ENCODE data around the gene FBRS. TPM values are rescaled to one million over a fixed set of nuclear protein-coding genes. Genes with fewer than 3 reads are reported as not detected.

The FBRS gene
- total and polyA plus RNA-seq, 2 donors, result 19.0 to 60.8 TPM

GRCh38 chr16:30652005-30652296 lies 6.3 kb upstream of the FBRS start:
- DNase-seq (ENCODE audit: low read depth in 6 of 9, low spot score in 9 of 9), result no peak
- WGBS, result 21% methylated on average over 2 of the region's 2 CpGs
- Histone ChIP-seq H3K27ac (ENCODE audit: low read depth in 1 of 2, low read length in 1 of 2) (peak overlapping the region in 1 of 2 donors; percentile 60), H3K4me1 (ENCODE audit: control insufficient read depth in 2 of 2, insufficient read depth in 2 of 2, low read length in 2 of 2) (peaks cover under 1 to 33% of the 10 kb centered on the region in 2 donors), H3K27me3 (ENCODE audit: control insufficient read depth in 2 of 2, insufficient read depth in 1 of 2, low read length in 1 of 2) (no peaks in the 10 kb centered on the region), H3K4me3 (ENCODE audit: low read length in 2 of 2) (peak overlapping the region; percentile 74 to 96), H3K36me3 (ENCODE audit: control insufficient read depth in 2 of 2, insufficient read depth in 2 of 2, low read length in 1 of 2) (peaks cover 41 to 46% of the 10 kb centered on the region in 2 donors), H3K9me3 (ENCODE audit: control insufficient read depth in 2 of 2, insufficient read depth in 1 of 2, low read length in 1 of 2) (peaks cover 0 to 10% of the 10 kb centered on the region in 2 donors)

DNA sequence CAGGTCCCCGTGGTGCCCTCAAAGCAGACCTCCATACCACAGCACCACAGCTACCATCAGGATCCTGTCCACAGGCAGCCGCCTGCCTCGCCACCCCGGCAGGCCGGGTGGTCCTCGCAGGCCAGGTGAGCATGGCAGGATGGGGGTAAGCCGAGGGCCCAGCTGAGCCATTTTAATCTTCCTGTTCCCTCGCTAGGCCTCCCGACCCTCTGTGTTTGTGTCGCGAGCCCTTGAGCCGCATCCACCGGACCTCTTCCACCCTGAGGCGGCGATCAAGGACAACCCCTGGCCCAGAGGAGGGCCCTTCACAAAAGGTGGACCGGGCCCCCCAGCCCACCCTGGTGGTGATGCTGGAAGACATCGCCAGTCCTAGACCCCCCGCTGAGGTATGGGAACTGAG lies 5.5 kb upstream of the FBRS start:
- DNase-seq (ENCODE audit: low read depth in 6 of 9, low spot score in 9 of 9), result no peak
- WGBS, result 97% methylated on average over 18 of the region's 18 CpGs
- Histone ChIP-seq H3K36me3 (ENCODE audit: control insufficient read depth in 2 of 2, insufficient read depth in 2 of 2, low read length in 1 of 2) (peaks cover 45 to 49% of the 10 kb centered on the region in 2 donors), H3K9me3 (ENCODE audit: control insufficient read depth in 2 of 2, insufficient read depth in 1 of 2, low read length in 1 of 2) (peaks cover 0 to 10% of the 10 kb centered on the region in 2 donors), H3K27ac (ENCODE audit: low read depth in 1 of 2, low read length in 1 of 2) (no peak overlapping the region), H3K4me1 (ENCODE audit: control insufficient read depth in 2 of 2, insufficient read depth in 2 of 2, low read length in 2 of 2) (peaks cover 8 to 41% of the 10 kb centered on the region in 2 donors), H3K27me3 (ENCODE audit: control insufficient read depth in 2 of 2, insufficient read depth in 1 of 2, low read length in 1 of 2) (no peaks in the 10 kb centered on the region), H3K4me3 (ENCODE audit: low read length in 2 of 2) (no peak overlapping the region)

GRCh38 chr16:30654856-30655255 lies 3.4 kb upstream of the FBRS start:
- Histone ChIP-seq H3K4me3 (ENCODE audit: low read length in 2 of 2) (no peak overlapping the region), H3K27me3 (ENCODE audit: control insufficient read depth in 2 of 2, insufficient read depth in 1 of 2, low read length in 1 of 2) (no peaks in the 10 kb centered on the region), H3K36me3 (ENCODE audit: control insufficient read depth in 2 of 2, insufficient read depth in 2 of 2, low read length in 1 of 2) (peaks cover 45 to 49% of the 10 kb centered on the region in 2 donors), H3K9me3 (ENCODE audit: control insufficient read depth in 2 of 2, insufficient read depth in 1 of 2, low read length in 1 of 2) (peaks cover 0 to 16% of the 10 kb centered on the region in 2 donors), H3K4me1 (ENCODE audit: control insufficient read depth in 2 of 2, insufficient read depth in 2 of 2, low read length in 2 of 2) (peaks cover 8 to 36% of the 10 kb centered on the region in 2 donors), H3K27ac (ENCODE audit: low read depth in 1 of 2, low read length in 1 of 2) (no peak overlapping the region)
- WGBS, result 95% methylated on average over 18 of the region's 18 CpGs
- no peak for DNase-seq (ENCODE audit: low read depth in 6 of 9, low spot score in 9 of 9)

GRCh38 chr16:30655815-30656347 lies 2.4 kb upstream of the FBRS start:
- Histone ChIP-seq H3K36me3 (ENCODE audit: control insufficient read depth in 2 of 2, insufficient read depth in 2 of 2, low read length in 1 of 2) (peaks cover 49 to 54% of the 10 kb centered on the region in 2 donors), H3K9me3 (ENCODE audit: control insufficient read depth in 2 of 2, insufficient read depth in 1 of 2, low read length in 1 of 2) (peaks cover 0 to 7% of the 10 kb centered on the region in 2 donors), H3K27me3 (ENCODE audit: control insufficient read depth in 2 of 2, insufficient read depth in 1 of 2, low read length in 1 of 2) (no peaks in the 10 kb centered on the region), H3K27ac (ENCODE audit: low read depth in 1 of 2, low read length in 1 of 2) (no peak overlapping the region), H3K4me1 (ENCODE audit: control insufficient read depth in 2 of 2, insufficient read depth in 2 of 2, low read length in 2 of 2) (peaks cover 12 to 41% of the 10 kb centered on the region in 2 donors), H3K4me3 (ENCODE audit: low read length in 2 of 2) (no peak overlapping the region)
- WGBS, result 97% methylated on average over 12 of the region's 12 CpGs
- DNase-seq (ENCODE audit: low read depth in 6 of 9, low spot score in 9 of 9), result no peak

DNA sequence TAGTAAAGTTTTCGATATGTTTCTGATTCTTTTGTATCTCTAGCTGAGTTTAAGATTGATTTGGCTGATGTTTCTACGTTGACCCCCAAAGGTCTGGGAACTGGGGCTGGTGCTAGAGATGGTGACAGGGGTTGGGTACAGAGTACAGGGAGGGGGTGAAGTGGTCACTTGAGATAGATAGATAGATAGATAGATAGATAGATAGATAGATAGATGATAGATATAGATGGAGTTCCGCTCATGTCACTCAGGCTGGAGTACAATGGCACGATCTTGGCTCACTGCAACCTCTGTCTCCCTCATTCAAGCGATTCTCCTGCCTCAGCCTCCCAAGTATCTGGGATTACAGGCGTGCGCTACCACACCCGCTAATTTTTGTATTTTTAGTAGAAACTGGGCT lies 1.8 kb upstream of the FBRS start:
- peaks cover 17 to 43% of the 10 kb centered on the region in 2 donors for H3K4me1 ChIP-seq (ENCODE audit: control insufficient read depth in 2 of 2, insufficient read depth in 2 of 2, low read length in 2 of 2)
- peaks cover 0 to 7% of the 10 kb centered on the region in 2 donors for H3K9me3 ChIP-seq (ENCODE audit: control insufficient read depth in 2 of 2, insufficient read depth in 1 of 2, low read length in 1 of 2)
- H3K4me3 ChIP-seq (ENCODE audit: low read length in 2 of 2), result no peak overlapping the region
- no peak for DNase-seq (ENCODE audit: low read depth in 6 of 9, low spot score in 9 of 9)
- peaks cover 54 to 59% of the 10 kb centered on the region in 2 donors for H3K36me3 ChIP-seq (ENCODE audit: control insufficient read depth in 2 of 2, insufficient read depth in 2 of 2, low read length in 1 of 2)
- no peaks in the 10 kb centered on the region for H3K27me3 ChIP-seq (ENCODE audit: control insufficient read depth in 2 of 2, insufficient read depth in 1 of 2, low read length in 1 of 2)
- H3K27ac ChIP-seq (ENCODE audit: low read depth in 1 of 2, low read length in 1 of 2), result no peak overlapping the region
- 99% methylated on average over 8 of the region's 8 CpGs for WGBS

DNA sequence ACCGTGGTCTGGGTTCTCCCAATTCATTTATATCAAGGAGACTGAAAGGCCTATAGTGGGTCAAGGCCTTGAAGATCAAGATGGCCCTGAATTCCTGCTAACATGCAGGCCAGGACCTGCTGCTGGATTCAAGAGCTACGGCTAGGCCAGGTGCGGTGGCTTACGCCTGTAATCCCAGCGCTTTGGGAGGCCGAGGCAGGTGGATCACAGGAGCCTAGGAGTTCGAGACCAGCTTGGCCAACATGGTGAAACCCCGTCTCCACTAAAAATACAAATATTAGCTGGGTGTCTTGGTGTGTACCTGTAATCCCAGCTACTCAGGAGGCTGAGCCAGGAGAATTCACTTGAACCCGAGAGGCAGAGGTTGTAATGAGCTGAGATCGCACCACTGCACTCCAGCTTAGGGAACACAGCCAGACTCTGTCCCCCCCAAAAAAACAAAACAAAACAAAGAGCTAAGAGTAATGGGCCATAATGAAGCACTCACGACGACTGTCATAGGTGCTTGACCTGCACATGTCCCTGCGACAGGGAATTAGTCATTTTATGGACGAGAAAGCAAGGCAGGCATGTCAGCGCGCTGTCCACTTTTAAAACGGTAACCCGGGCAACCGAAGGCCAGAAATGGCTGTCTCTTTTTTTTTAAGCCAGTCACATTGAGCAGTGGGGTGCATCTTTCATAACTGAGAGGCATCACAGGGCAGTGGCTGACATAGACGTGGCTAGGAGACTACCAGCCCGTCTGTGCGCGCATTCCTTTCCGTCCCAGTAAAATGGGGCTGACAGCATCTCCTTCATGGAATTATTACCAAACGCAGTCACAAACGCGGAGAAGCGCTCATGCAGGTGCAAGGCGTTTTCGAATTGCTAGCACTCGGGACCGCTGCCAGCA lies 1.0 kb upstream of the FBRS start:
- peaks cover 60 to 67% of the 10 kb centered on the region in 2 donors for H3K36me3 ChIP-seq (ENCODE audit: control insufficient read depth in 2 of 2, insufficient read depth in 2 of 2, low read length in 1 of 2)
- WGBS, result 48% methylated on average over 32 of the region's 32 CpGs
- H3K27ac ChIP-seq (ENCODE audit: low read depth in 1 of 2, low read length in 1 of 2), result peak overlapping the region; percentile 84 to 93
- peak in 1 of 9 donors; percentile 8 for DNase-seq (ENCODE audit: low read depth in 6 of 9, low spot score in 9 of 9)
- no peaks in the 10 kb centered on the region for H3K27me3 ChIP-seq (ENCODE audit: control insufficient read depth in 2 of 2, insufficient read depth in 1 of 2, low read length in 1 of 2)
- H3K4me1 ChIP-seq (ENCODE audit: control insufficient read depth in 2 of 2, insufficient read depth in 2 of 2, low read length in 2 of 2), result peaks cover 21 to 43% of the 10 kb centered on the region in 2 donors
- H3K4me3 ChIP-seq (ENCODE audit: low read length in 2 of 2), result peak overlapping the region; percentile 43 to 48
- H3K9me3 ChIP-seq (ENCODE audit: control insufficient read depth in 2 of 2, insufficient read depth in 1 of 2, low read length in 1 of 2), result peaks cover 0 to 7% of the 10 kb centered on the region in 2 donors

DNA sequence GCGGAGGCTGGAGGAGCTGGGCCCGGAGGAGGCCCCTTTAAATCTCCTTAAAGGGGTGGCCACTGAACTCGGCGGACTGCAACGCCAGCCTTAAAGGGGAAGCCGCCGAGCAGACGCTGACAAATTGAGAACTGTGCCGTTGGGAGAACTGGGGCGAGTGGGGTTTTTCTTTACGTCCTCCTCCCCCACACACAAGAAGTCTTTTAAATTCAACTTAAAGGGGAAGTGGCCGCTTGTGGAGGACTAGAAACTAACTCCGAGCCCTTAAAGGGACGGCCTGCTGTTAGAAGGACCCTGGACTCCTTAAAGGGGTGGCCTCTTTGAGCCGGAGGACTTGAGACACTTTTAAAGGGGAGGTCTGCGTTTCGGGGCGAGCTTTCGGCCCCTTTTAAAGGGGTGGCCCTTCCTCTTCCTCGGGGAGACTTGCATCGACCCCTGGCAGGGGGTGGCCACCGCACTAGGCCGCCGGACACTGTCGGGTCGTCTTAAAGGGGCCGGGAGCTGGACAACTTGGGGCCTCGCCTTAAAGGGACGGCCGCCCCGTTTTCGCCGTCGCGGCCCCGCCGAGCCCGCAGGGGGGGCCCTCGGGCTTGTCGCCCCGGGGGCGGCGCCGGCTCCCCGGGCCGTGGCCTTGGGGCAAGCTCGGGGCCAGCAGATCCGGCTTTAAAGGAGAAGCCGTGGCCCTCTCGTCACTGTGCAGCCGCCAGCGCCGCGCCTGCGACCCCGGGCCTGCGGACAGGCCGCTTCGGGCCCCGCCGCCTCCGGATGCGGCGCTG lies 688 bp downstream of the FBRS start:
- peaks cover 0 to 7% of the 10 kb centered on the region in 2 donors for H3K9me3 ChIP-seq (ENCODE audit: control insufficient read depth in 2 of 2, insufficient read depth in 1 of 2, low read length in 1 of 2)
- DNase-seq (ENCODE audit: low read depth in 6 of 9, low spot score in 9 of 9), result peak in 7 of 9 donors; percentile 92 to 99 (median 98)
- under 1% methylated on average over 64 of the region's 64 CpGs for WGBS
- H3K4me1 ChIP-seq (ENCODE audit: control insufficient read depth in 2 of 2, insufficient read depth in 2 of 2, low read length in 2 of 2), result peaks cover 21 to 43% of the 10 kb centered on the region in 2 donors
- peak overlapping the region; percentile 98 to 99 for H3K27ac ChIP-seq (ENCODE audit: low read depth in 1 of 2, low read length in 1 of 2)
- no peaks in the 10 kb centered on the region for H3K27me3 ChIP-seq (ENCODE audit: control insufficient read depth in 2 of 2, insufficient read depth in 1 of 2, low read length in 1 of 2)
- H3K4me3 ChIP-seq (ENCODE audit: low read length in 2 of 2), result peak overlapping the region; percentile 86 to 94
- H3K36me3 ChIP-seq (ENCODE audit: control insufficient read depth in 2 of 2, insufficient read depth in 2 of 2, low read length in 1 of 2), result peaks cover 61 to 68% of the 10 kb centered on the region in 2 donors

- WGBS, result under 1% methylated on average over 84 of the region's 84 CpGs
- DNase-seq (ENCODE audit: low read depth in 6 of 9, low spot score in 9 of 9), result peak in 5 of 9 donors; percentile 32 to 64 (median 40)
- Histone ChIP-seq H3K4me3 (ENCODE audit: low read length in 2 of 2) (peak overlapping the region; percentile 86 to 94), H3K36me3 (ENCODE audit: control insufficient read depth in 2 of 2, insufficient read depth in 2 of 2, low read length in 1 of 2) (peaks cover 61 to 68% of the 10 kb centered on the region in 2 donors), H3K9me3 (ENCODE audit: control insufficient read depth in 2 of 2, insufficient read depth in 1 of 2, low read length in 1 of 2) (peaks cover 0 to 7% of the 10 kb centered on the region in 2 donors), H3K27ac (ENCODE audit: low read depth in 1 of 2, low read length in 1 of 2) (peak overlapping the region; percentile 86 to 99), H3K4me1 (ENCODE audit: control insufficient read depth in 2 of 2, insufficient read depth in 2 of 2, low read length in 2 of 2) (peaks cover 21 to 43% of the 10 kb centered on the region in 2 donors), H3K27me3 (ENCODE audit: control insufficient read depth in 2 of 2, insufficient read depth in 1 of 2, low read length in 1 of 2) (no peaks in the 10 kb centered on the region)
Observed at GRCh38 chr16:30659507-30660423, 1.5 kb downstream of the FBRS start.
